Subcutaneous adipose tissue (tissue), 4 donors: ENCODE data around the gene CHURC1. TPM values are rescaled to one million over a fixed set of nuclear protein-coding genes. Genes with fewer than 3 reads are reported as not detected.

ENCODE experiments used
- CTCF ChIP-seq: fragments of 450-650 bp; IDR thresholded peaks from one replicate; pipeline ENCODE4 v1.5.1; 2016; ENCODE audit warnings: low read depth, mild to moderate bottlenecking, control low read depth, antibody characterized with exemption, moderate library complexity
- total RNA-seq, 4 donors: library from RNA; depleted of rRNA; stranded (reverse); fragments of >200 nt; gene quantifications; one replicate each; pipeline ENCODE4 v1.1.0, GENCODE V29; 2016

Gene CHURC1
- total RNA-seq, 4 donors from 2014 or later, result 75.7 to 120 (median 97.1) TPM

- TF ChIP-seq CTCF, result no peak
These were observed 33.8 kb upstream of the CHURC1 start for GRCh38 chr14:64880221-64881121.

GRCh38 chr14:64885559-64885958 is 28.7 kb upstream of the CHURC1 start:
- no peak for TF ChIP-seq CTCF

GRCh38 chr14:64889352-64889751 is 24.9 kb upstream of the CHURC1 start:
- no peak for TF ChIP-seq CTCF

GRCh38 chr14:64891173-64891838 is 22.9 kb upstream of the CHURC1 start:
- no peak for TF ChIP-seq CTCF

- TF ChIP-seq CTCF, result no peak
These were observed 22.3 kb upstream of the CHURC1 start for GRCh38 chr14:64891839-64892375.

- no peak for TF ChIP-seq CTCF
These were observed 14.3 kb upstream of the CHURC1 start for GRCh38 chr14:64899958-64900357.

GRCh38 chr14:64906022-64906421 is 8.2 kb upstream of the CHURC1 start:
- TF ChIP-seq CTCF, result no peak
